ENCODE measurements around the gene MAP3K12. TPM values are rescaled to one million over a fixed set of nuclear protein-coding genes. Genes with fewer than 3 reads are reported as not detected.
"Not testable (repeated sequence)": the region's sequence is repeated elsewhere in the genome, so short reads cannot be mapped to it uniquely, and the experiment has no call there.

MAP3K12 gene
- total RNA-seq (2021) (14.7 and 18.3 TPM in 2 replicates), Bru-seq, nascent RNA (percentile 46 among the genes with signal in this experiment), BruChase-seq, experiment 1, labeled RNA remaining after a 2-hour chase (percentile 51 among the genes with signal in this experiment), BruChase-seq, experiment 2, labeled RNA remaining after a 6-hour chase (percentile 55 among the genes with signal in this experiment)
- long read RNA-seq, partial matches to known transcripts, result 4 of 20 reads
- long read RNA-seq, other reads (novel, unspliced or antisense), result 16 of 20 reads

DNA sequence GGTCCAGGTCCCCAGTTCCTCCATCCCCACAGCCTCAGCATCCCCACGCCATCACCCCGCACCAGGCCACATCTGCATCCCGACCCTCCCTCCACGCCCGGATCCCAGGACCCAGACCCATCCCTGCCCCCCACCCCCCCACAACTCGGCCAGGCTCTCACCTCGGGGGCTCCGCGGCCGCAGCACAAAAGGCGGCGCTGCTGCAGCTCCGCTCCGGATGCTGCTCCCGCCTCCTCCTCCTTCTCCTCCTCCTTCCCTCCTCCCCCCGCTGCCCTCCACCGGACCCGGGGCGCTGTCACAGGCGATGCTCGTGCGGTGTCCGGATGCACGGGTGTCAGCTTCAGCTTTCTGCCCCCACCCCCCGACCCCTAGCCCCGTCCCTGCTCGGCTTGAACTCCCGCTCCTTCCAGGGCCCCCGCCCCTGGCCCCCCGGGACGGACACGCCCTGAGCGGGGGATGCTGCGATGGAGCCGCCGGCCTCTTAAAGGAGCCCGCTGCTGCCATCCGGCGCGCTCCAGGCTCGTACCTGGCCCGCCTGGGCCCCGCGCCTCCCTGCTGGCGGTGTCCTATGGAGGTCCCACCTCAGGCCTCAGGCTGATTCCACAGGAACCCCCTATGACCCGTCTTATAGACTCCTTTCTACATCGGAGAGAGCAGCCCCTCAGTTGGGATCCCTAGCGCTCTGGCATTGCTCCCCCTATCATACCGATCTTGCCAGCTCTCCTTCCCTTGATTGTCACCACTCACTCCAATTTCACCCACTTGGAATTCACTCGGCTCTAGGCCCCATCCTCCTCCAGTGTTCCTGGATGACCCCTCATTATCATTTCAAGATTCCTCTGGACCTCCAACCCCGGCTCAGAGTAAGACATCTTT is at the start of gene MAP3K12:
MAP3K12 (minus strand) TSS at position 193 of the 876 bp plus-strand sequence. CDS start 12,067 bp downstream, outside the sequence.
- H3K4me3 ChIP-seq, result peak within 1 kb of the TSS; percentile 77
- peaks cover 22% of the 10 kb centered on the region for H3K4me1 ChIP-seq (replicated peaks; ENCODE audit: insufficient read depth)
- H3K79me2 ChIP-seq (ENCODE audit: low read depth), result peaks cover 26% of the 10 kb centered on the region
- no peaks in the 10 kb centered on the region for H3K27me3 ChIP-seq (ENCODE audit: insufficient read depth, low read depth)
- intact Hi-C loops (cut with micrococcal nuclease; ENCODE audit: unreplicated experiment), result loop anchor here (2.0 to 10.0 kb wide), 3 partner anchors 47 to 435 kb away; partner anchors contain the start of genes AAAS and PCBP2
- no TSS peak for BruUV-seq (replicated peaks)
- ChIA-PET POLR2A (ENCODE audit: unreplicated experiment) (interaction anchor here (0.5 to 0.7 kb wide), 4 partner anchors 147 to 1353 kb away, joined by 3 to 18 read pairs (median 10); partner anchors contain the start of genes CSAD, SPRYD3 and ZNF740), CTCF (interaction anchor here (0.6 to 0.7 kb wide), 3 partner anchors 81 to 486 kb away, joined by 3 read pairs; partner anchors contain the start of gene HOXC10)
- H3F3A ChIP-seq (ENCODE audit: insufficient read depth, low read depth), result peaks cover 26% of the 10 kb centered on the region
- no peaks in the 10 kb centered on the region for H3K9me3 ChIP-seq (ENCODE audit: insufficient read depth, low read depth)
- peak within 1 kb of the TSS; percentile 81 for H3K27ac ChIP-seq
- H3K36me3 ChIP-seq (ENCODE audit: low read depth), result no peaks in the 10 kb centered on the region
- TF ChIP-seq EZH2 (IDR thresholded peaks at IDR 0.05; ENCODE audit: low read depth) (no peak), CTCF (conservative IDR thresholded peaks at IDR 0.05) (0 out of 2 replicates have a peak, but pooled peaks have one; percentile 3)
- H3K9me2 ChIP-seq (ENCODE audit: insufficient read depth), result no peaks in the 10 kb centered on the region
- peak within 1 kb of the TSS; percentile 79 for H2AFZ ChIP-seq
- peak within 1 kb of the TSS; percentile 98 for H3K4me2 ChIP-seq
- peak in 1 of 2 experiments; percentile 45 for DNase-seq
- H4K20me1 ChIP-seq (ENCODE audit: insufficient read depth), result no peaks in the 10 kb centered on the region

GRCh38 chr12:53548354-53548753 is 49.1 kb upstream of the MAP3K12 start:
- H2AFZ ChIP-seq; H3K79me2 ChIP-seq (ENCODE audit: low read depth); H3K4me2 ChIP-seq; H3K9me3 ChIP-seq (ENCODE audit: insufficient read depth, low read depth); H4K20me1 ChIP-seq (ENCODE audit: insufficient read depth); H3F3A ChIP-seq (ENCODE audit: insufficient read depth, low read depth); BruUV-seq (replicated peaks); DNase-seq; H3K36me3 ChIP-seq (ENCODE audit: low read depth); intact Hi-C loops (cut with micrococcal nuclease; ENCODE audit: unreplicated experiment); H3K27ac ChIP-seq; H3K27me3 ChIP-seq (ENCODE audit: insufficient read depth, low read depth); H3K9me2 ChIP-seq (ENCODE audit: insufficient read depth); H3K4me1 ChIP-seq (replicated peaks; ENCODE audit: insufficient read depth); H3K4me3 ChIP-seq: not testable (repeated sequence)
- POLR2A ChIA-PET (ENCODE audit: unreplicated experiment), result interaction anchor here (0.6 kb wide), 1 partner anchor 15 kb away, joined by 4 read pairs; no protein-coding TSS in a partner anchor
- CTCF ChIA-PET, result interaction anchor here (0.6 kb wide), 2 partner anchors 13 to 777 kb away, joined by 3 to 7 read pairs; partner anchors contain the start of gene COPZ1

- no peaks in the 10 kb centered on the region for H3K9me2 ChIP-seq (ENCODE audit: insufficient read depth)
- CTCF ChIA-PET, result interaction anchor here (0.5 to 1.4 kb wide), 4 partner anchors 44 to 825 kb away, joined by 3 to 6 read pairs (median 3); partner anchors contain the start of gene ATP5MC2
- no peak overlapping the region for H2AFZ ChIP-seq
- H3K9me3 ChIP-seq (ENCODE audit: insufficient read depth, low read depth), result no peaks in the 10 kb centered on the region
- POLR2A ChIA-PET (ENCODE audit: unreplicated experiment), result interaction anchor here (0.7 kb wide), 1 partner anchor 116 kb away, joined by 5 read pairs; no protein-coding TSS in a partner anchor
- peaks cover 21% of the 10 kb centered on the region for H3F3A ChIP-seq (ENCODE audit: insufficient read depth, low read depth)
- H3K27me3 ChIP-seq (ENCODE audit: insufficient read depth, low read depth), result no peaks in the 10 kb centered on the region
- peaks cover 11% of the 10 kb centered on the region; the same call in 1 of the 2 replicates for H3K36me3 ChIP-seq (ENCODE audit: low read depth)
- H3K27ac ChIP-seq, result 0 out of 2 replicates have a peak overlapping the region, but pooled peaks have one; percentile 4
- peak in 1 of 2 experiments; percentile 19 for DNase-seq
- peak; percentile 76 for TF ChIP-seq CTCF (conservative IDR thresholded peaks at IDR 0.05)
- TF ChIP-seq EZH2 (IDR thresholded peaks at IDR 0.05; ENCODE audit: low read depth), result no peak
- BruUV-seq (replicated peaks), result no TSS peak
- H3K4me2 ChIP-seq, result no peak overlapping the region
- no peaks in the 10 kb centered on the region for H4K20me1 ChIP-seq (ENCODE audit: insufficient read depth)
- intact Hi-C loops (cut with micrococcal nuclease; ENCODE audit: unreplicated experiment), result loop anchor here (1.0 to 5.0 kb wide), 3 partner anchors 133 to 659 kb away; partner anchors contain the start of gene ATP5MC2
- peaks cover 16% of the 10 kb centered on the region for H3K4me1 ChIP-seq (replicated peaks; ENCODE audit: insufficient read depth)
- no peak overlapping the region for H3K4me3 ChIP-seq
- H3K79me2 ChIP-seq (ENCODE audit: low read depth), result no peaks in the 10 kb centered on the region
These were observed 44.3 kb upstream of the MAP3K12 start for GRCh38 chr12:53543539-53543938.

Data from PC-9 (cell line).